ENCODE results near the gene BAIAP2L1. TPM values are rescaled to one million over a fixed set of nuclear protein-coding genes. Genes with fewer than 3 reads are reported as not detected.

The BAIAP2L1 gene
- total and polyA plus RNA-seq, 2 of the 8 experiments (the other 6 are each of a cell fraction or from before 2014, with no cell fraction given), result 19.2 to 42.9 TPM

GRCh38 chr7:98362517-98362916, 38.4 kb downstream of the BAIAP2L1 start:
- H3K79me1 ChIP-seq (ENCODE audit: low read depth, low read length), result no peaks in the 10 kb centered on the region
- H3K23me2 ChIP-seq (ENCODE audit: low read depth, low read length), result peaks cover 2% of the 10 kb centered on the region; the same call in 1 of the 2 replicates
- peak overlapping the region; percentile 18 to 52 for H3K4me2 ChIP-seq (ENCODE audit: insufficient read depth in 1 of 2, low read depth in 2 of 2, low read length in 2 of 2)
- no peak overlapping the region for H2BK20ac ChIP-seq (ENCODE audit: low read length)
- H4K5ac ChIP-seq (ENCODE audit: insufficient read length, low read depth, low read length), result no peak overlapping the region
- H3K9ac ChIP-seq (replicated peaks in 1 of 4; ENCODE audit: extremely low read depth in 1 of 4, low read depth in 3 of 4, low read length in 3 of 4), result no peak overlapping the region; a peak in 1 of 7 replicates
- H3K4me3 ChIP-seq (ENCODE audit: extremely low read depth in 1 of 4, insufficient read depth in 2 of 4, low read depth in 3 of 4, low read length in 4 of 4), result peak overlapping the region in 1 of 4 experiments; percentile 9; a peak in 2 of 8 replicates
- no peak overlapping the region for H4K8ac ChIP-seq (ENCODE audit: extremely low read depth, insufficient read depth, low read length)
- POLR2A ChIA-PET (ENCODE audit: partially characterized antibody), result interaction anchor here (0.7 to 2.2 kb wide), 3 partner anchors 37 to 70 kb away, joined by 3 to 7 read pairs (median 3); no protein-coding TSS in a partner anchor
- peaks cover 0 to 5% (median 0%) of the 10 kb centered on the region in 4 experiments; a peak in 3 of 8 replicates for H3K36me3 ChIP-seq (ENCODE audit: control insufficient read depth in 2 of 4, insufficient read depth in 4 of 4, low read length in 3 of 4)
- CTCF ChIA-PET (ENCODE audit: partially characterized antibody), result interaction anchor here (1.4 kb wide), 1 partner anchor 39 kb away, joined by 5 read pairs; the partner anchor contains the start of gene BAIAP2L1
- H3K56ac ChIP-seq (replicated peaks; ENCODE audit: insufficient read length, low read depth, low read length), result no peak overlapping the region
- no peak overlapping the region for H2BK12ac ChIP-seq (ENCODE audit: low read depth, low read length)
- H2BK15ac ChIP-seq (ENCODE audit: low read length), result no peak overlapping the region
- no peak overlapping the region for H4K91ac ChIP-seq (replicated peaks; ENCODE audit: insufficient read length, low read length)
- H2AFZ ChIP-seq (ENCODE audit: low read length), result no peak overlapping the region
- no peak overlapping the region for H2AK5ac ChIP-seq (ENCODE audit: low read depth, low read length)
- H2BK120ac ChIP-seq (replicated peaks; ENCODE audit: low read depth, low read length), result no peak overlapping the region
- no peak overlapping the region for H3K14ac ChIP-seq (ENCODE audit: insufficient read length)
- H3K27ac ChIP-seq (ENCODE audit: low read depth, low read length), result no peak overlapping the region
- H3K4ac ChIP-seq (replicated peaks; ENCODE audit: insufficient read length, low read depth, low read length), result no peak overlapping the region
- H3K27me3 ChIP-seq (replicated peaks in 1 of 4; ENCODE audit: control insufficient read depth in 3 of 4, extremely low read depth in 1 of 4, insufficient read depth in 3 of 4, low read length in 3 of 4), result no peaks in the 10 kb centered on the region; a peak in 1 of 7 replicates
- FAIRE-seq (peak; percentile 83), DNase-seq (ENCODE audit: low read depth in 1 of 2, low spot score in 2 of 2) (peak; percentile 58 to 69)
- peaks cover 8 to 20% (median 10%) of the 10 kb centered on the region in 4 experiments; a peak in 6 of 7 replicates for H3K4me1 ChIP-seq (replicated peaks in 1 of 4; ENCODE audit: control insufficient read depth in 3 of 4, insufficient read depth in 4 of 4, low read length in 3 of 4)
- no peak overlapping the region for H2BK5ac ChIP-seq (ENCODE audit: low read depth, low read length)
- WGBS, 2 experiments (ENCODE audit: extremely low coverage in 1 of 2, insufficient coverage in 1 of 2, insufficient read length in 1 of 2, insufficient replicate concordance in 2 of 2, low coverage in 1 of 2, low lambda C conversion rate in 2 of 2, missing lambda C conversion rate in 1 of 2), result 22% methylated on average over 4 of the region's 4 CpGs; no CpG with 5 or more reads in 1 of the 2 experiments
- peaks cover 8 to 14% of the 10 kb centered on the region in 2 experiments for H4K20me1 ChIP-seq (replicated peaks in 1 of 2; ENCODE audit: control insufficient read depth in 1 of 2, insufficient read depth in 2 of 2, low read length in 2 of 2)
- H3K23ac ChIP-seq (ENCODE audit: insufficient read length), result no peak overlapping the region
- no peak overlapping the region for H3K18ac ChIP-seq (ENCODE audit: extremely low read depth, low read length)
- 0 out of 4 replicates have a peak, but pooled peaks cover 0 to 7% of the 10 kb centered on the region in 2 experiments for H3K79me2 ChIP-seq (ENCODE audit: control insufficient read depth in 1 of 2, insufficient read depth in 2 of 2, low read length in 2 of 2)
- H3K9me3 ChIP-seq (ENCODE audit: insufficient read depth in 2 of 2, low read depth in 1 of 2, low read length in 1 of 2), result no peaks in the 10 kb centered on the region
- TF ChIP-seq SIRT6 (IDR thresholded peaks at IDR 0.05; ENCODE audit: low read length), result no peak
- TF ChIP-seq SIX5 (IDR thresholded peaks at IDR 0.05; ENCODE audit: low read depth, low read length), result no peak
- TF ChIP-seq NANOG (IDR thresholded peaks at IDR 0.05; ENCODE audit: insufficient read depth, low read depth, low read length, poor library complexity, severe bottlenecking), result peak; percentile 99
- TF ChIP-seq FOSL1 (IDR thresholded peaks at IDR 0.05; ENCODE audit: insufficient read depth, low read depth, low read length), result no peak
- TF ChIP-seq KDM5A (IDR thresholded peaks at IDR 0.05; ENCODE audit: low read length), result no peak
- TF ChIP-seq CBX8 (IDR thresholded peaks at IDR 0.05; ENCODE audit: borderline replicate concordance, low read depth, low read length), result no peak
